Ectodermal cell (in vitro differentiated cells): ENCODE measurements around the gene TESK2.
"Not testable (repeated sequence)": the region's sequence is repeated elsewhere in the genome, so short reads cannot be mapped to it uniquely, and the experiment has no call there.

Source experiments
- H3K27ac ChIP-seq: 2 replicates; pipeline ENCODE4 v1.7.0; 2013; ENCODE audit warnings: mild to moderate bottlenecking, low read depth, low read length; ENCODE audit not compliant: insufficient read depth, poor library complexity, severe bottlenecking
- H3K27me3 ChIP-seq: 2 replicates; pipeline ENCODE4 v1.7.0; 2013; ENCODE audit warnings: mild to moderate bottlenecking, low read length; ENCODE audit not compliant: insufficient read depth, control insufficient read depth, poor library complexity, severe bottlenecking
- H3K36me3 ChIP-seq: one replicate; pipeline ENCODE4 v1.7.0; 2013; ENCODE audit warnings: low read length; ENCODE audit not compliant: control insufficient read depth, insufficient read depth
- H3K4me1 ChIP-seq: one replicate; pipeline ENCODE4 v1.7.0; 2013; ENCODE audit warnings: low read length; ENCODE audit not compliant: control insufficient read depth, insufficient read depth
- H3K4me3 ChIP-seq: 2 replicates; pipeline ENCODE4 v1.7.0; 2013; ENCODE audit warnings: low read depth, low read length, control low read depth; ENCODE audit not compliant: insufficient read depth
- H3K9me3 ChIP-seq: 2 replicates; pipeline ENCODE4 v1.7.0; 2013; ENCODE audit warnings: mild to moderate bottlenecking, low read length, moderate library complexity; ENCODE audit not compliant: control insufficient read depth
- WGBS, 2 experiments: methylation state at CpG; one replicate each; pipeline ENCODE4 v1.1.7; 2013; ENCODE audit warnings: missing lambda C conversion rate in 2 of 2; 5-methylcytosine and 5-hydroxymethylcytosine counted together

TESK2 gene

GRCh38 chr1:45474194-45474593 is 16.8 kb downstream of the TESK2 start:
- not testable (repeated sequence) for H3K27ac ChIP-seq, H3K4me3 ChIP-seq, H3K4me1 ChIP-seq, H3K9me3 ChIP-seq, H3K27me3 ChIP-seq, H3K36me3 ChIP-seq
- WGBS, 2 experiments, result 90 to 95% methylated on average over 6 of the region's 6 CpGs

- H3K27me3 ChIP-seq, result no peaks in the 10 kb centered on the region
- no peaks in the 10 kb centered on the region for H3K36me3 ChIP-seq
- WGBS, 2 experiments, result 86 to 88% methylated on average over 1 of the region's 2 CpGs
- H3K9me3 ChIP-seq, result no peaks in the 10 kb centered on the region
- H3K4me1 ChIP-seq, result no peaks in the 10 kb centered on the region
- H3K4me3 ChIP-seq, result no peak overlapping the region
- H3K27ac ChIP-seq, result no peak overlapping the region
Measured at GRCh38 chr1:45473302-45473701, 17.7 kb downstream of the TESK2 start.

GRCh38 chr1:45470306-45470798 is 20.6 kb downstream of the TESK2 start:
- no peaks in the 10 kb centered on the region for H3K9me3 ChIP-seq
- H3K27me3 ChIP-seq, result no peaks in the 10 kb centered on the region
- no peaks in the 10 kb centered on the region for H3K36me3 ChIP-seq
- no peak overlapping the region for H3K27ac ChIP-seq
- no peaks in the 10 kb centered on the region for H3K4me1 ChIP-seq
- no peak overlapping the region for H3K4me3 ChIP-seq
- WGBS, 2 experiments, result 74 to 79% methylated on average over 2 of the region's 2 CpGs

GRCh38 chr1:45467353-45467752 is 23.6 kb downstream of the TESK2 start:
- H3K27me3 ChIP-seq, H3K4me1 ChIP-seq, H3K4me3 ChIP-seq, H3K27ac ChIP-seq, H3K9me3 ChIP-seq, H3K36me3 ChIP-seq: not testable (repeated sequence)
- 91 to 93% methylated on average over 9 of the region's 9 CpGs for WGBS, 2 experiments

- no peaks in the 10 kb centered on the region for H3K27me3 ChIP-seq
- H3K9me3 ChIP-seq, result no peaks in the 10 kb centered on the region
- no peaks in the 10 kb centered on the region for H3K4me1 ChIP-seq
- no peak overlapping the region for H3K27ac ChIP-seq
- H3K36me3 ChIP-seq, result no peaks in the 10 kb centered on the region
- H3K4me3 ChIP-seq, result no peak overlapping the region
Measured at GRCh38 chr1:45465277-45465676, 25.7 kb downstream of the TESK2 start.

- Histone ChIP-seq H3K9me3 (no peaks in the 10 kb centered on the region), H3K4me3 (no peak overlapping the region), H3K36me3 (no peaks in the 10 kb centered on the region), H3K27ac (no peak overlapping the region), H3K27me3 (no peaks in the 10 kb centered on the region), H3K4me1 (no peaks in the 10 kb centered on the region)
- WGBS, 2 experiments, result 93 to 100% methylated on average over 2 of the region's 2 CpGs
Measured at GRCh38 chr1:45458894-45459293, 32.1 kb downstream of the TESK2 start.

- Histone ChIP-seq H3K27ac (no peak overlapping the region), H3K36me3 (no peaks in the 10 kb centered on the region), H3K27me3 (no peaks in the 10 kb centered on the region), H3K4me1 (no peaks in the 10 kb centered on the region), H3K9me3 (no peaks in the 10 kb centered on the region), H3K4me3 (no peak overlapping the region)
Measured at GRCh38 chr1:45456531-45456930, 34.4 kb downstream of the TESK2 start.

GRCh38 chr1:45455162-45455561 is 35.8 kb downstream of the TESK2 start:
- H3K36me3 ChIP-seq, result no peaks in the 10 kb centered on the region
- no peaks in the 10 kb centered on the region for H3K27me3 ChIP-seq
- H3K4me3 ChIP-seq, result no peak overlapping the region
- no peak overlapping the region for H3K27ac ChIP-seq
- H3K9me3 ChIP-seq, result no peaks in the 10 kb centered on the region
- WGBS, 2 experiments, result 65 to 66% methylated on average over 4 of the region's 4 CpGs
- no peaks in the 10 kb centered on the region for H3K4me1 ChIP-seq

- Histone ChIP-seq H3K4me3 (no peak overlapping the region), H3K27me3 (no peaks in the 10 kb centered on the region), H3K9me3 (no peaks in the 10 kb centered on the region), H3K36me3 (no peaks in the 10 kb centered on the region), H3K4me1 (no peaks in the 10 kb centered on the region), H3K27ac (no peak overlapping the region)
- 84 to 93% methylated on average over 2 to 4 of the region's 4 CpGs for WGBS, 2 experiments
Measured at GRCh38 chr1:45454464-45454863, 36.5 kb downstream of the TESK2 start.

- Histone ChIP-seq H3K9me3 (no peaks in the 10 kb centered on the region), H3K4me1 (no peaks in the 10 kb centered on the region), H3K27me3 (no peaks in the 10 kb centered on the region), H3K36me3 (no peaks in the 10 kb centered on the region), H3K4me3 (no peak overlapping the region), H3K27ac (no peak overlapping the region)
- 88 to 89% methylated on average over 3 of the region's 3 CpGs for whole genome bisulfite sequencing, 2 experiments
Measured at GRCh38 chr1:45452503-45452902, 38.5 kb downstream of the TESK2 start.

- H3K27ac ChIP-seq, result no peak overlapping the region
- H3K27me3 ChIP-seq, result no peaks in the 10 kb centered on the region
- no peaks in the 10 kb centered on the region for H3K36me3 ChIP-seq
- no peak overlapping the region for H3K4me3 ChIP-seq
- no peaks in the 10 kb centered on the region for H3K4me1 ChIP-seq
- no peaks in the 10 kb centered on the region for H3K9me3 ChIP-seq
- WGBS, 2 experiments, result 88% methylated on average over 3 of the region's 3 CpGs
Measured at GRCh38 chr1:45448357-45448756, 42.6 kb downstream of the TESK2 start.
